GM12878 (cell line): ENCODE measurements around the gene COL21A1. TPM values are rescaled to one million over a fixed set of nuclear protein-coding genes. Genes with fewer than 3 reads are reported as not detected.

ENCODE experiments used
- ATAC-seq: fragments of 200-7000 bp; cut with Tn5 transposase; 3 replicates; pipeline ENCODE4 v1.9.1; 2020; ENCODE audit warnings: mild to moderate bottlenecking, moderate library complexity
- BruUV-seq: library from RNA; stranded (reverse); fragments of 400-500 nt; replicated peaks from 2 replicates; lab custom pipeline; 2021; lab: Mats Ljungman, UMichigan
- CTCF ChIA-PET: fragments of 300-600 bp; sonication (Branson Sonifier 250); formaldehyde crosslinking; extraction: SDS; loops from one replicate; lab custom pipeline; 2021; ENCODE audit warnings: inconsistent platforms; lab: Yijun Ruan, JAX
- POLR2A ChIA-PET: fragments of 350-600 bp; formaldehyde crosslinking; extraction: SDS; loops from one replicate; lab custom pipeline; 2021; ENCODE audit warnings: inconsistent platforms; lab: Charles Lee
- RAD21 ChIA-PET: fragments of 300-600 bp; sonication (Branson Sonifier 250); formaldehyde crosslinking; loops from one replicate; lab custom pipeline; 2023; ENCODE audit warnings: antibody characterized with exemption; ENCODE audit not compliant: unreplicated experiment; lab: Charles Lee
- SMC1A ChIA-PET: fragments of 300-600 bp; sonication (Branson Sonifier 250); formaldehyde crosslinking; loops from one replicate; lab custom pipeline; 2023; ENCODE audit not compliant: unreplicated experiment, uncharacterized antibody; lab: Charles Lee
- DNase-seq: peaks from one replicate; pipeline ENCODE4 v3.0.0-alpha.2; 2011; ENCODE audit warnings: low read depth, low spot score
- FAIRE-seq: peaks from 3 replicates; lab custom pipeline; 2011; peaks lifted over from hg19 to GRCh38; lab: Jason Lieb, UNC
- H2AFZ ChIP-seq: 2 replicates; pipeline ENCODE4 v1.6.0; 2011; ENCODE audit warnings: low read depth, low read length, control low read depth; ENCODE audit not compliant: control insufficient read depth
- H3K27ac ChIP-seq: 2 replicates; pipeline ENCODE4 v1.5.1; 2011; ENCODE audit warnings: control low read depth; ENCODE audit not compliant: control insufficient read depth, insufficient read depth
- H3K27me3 ChIP-seq, 2 experiments: replicated peaks in 1 of 2; 2 replicates each; pipeline versions ENCODE4 v1.6.0 to v1.6.1; 2011; ENCODE audit warnings: low read length in 1 of 2; ENCODE audit not compliant: control insufficient read depth in 2 of 2, insufficient read depth in 2 of 2
- H3K36me3 ChIP-seq, 2 experiments: 2 replicates each; pipeline ENCODE4 v1.5.1; 2011; ENCODE audit warnings: low read length in 1 of 2; ENCODE audit not compliant: control insufficient read depth in 2 of 2, insufficient read depth in 2 of 2
- H3K4me1 ChIP-seq: 2 replicates; pipeline ENCODE4 v1.6.1; 2011; ENCODE audit warnings: mild to moderate bottlenecking, low read length, moderate library complexity, mixed read lengths; ENCODE audit not compliant: control insufficient read depth, insufficient read depth
- H3K4me2 ChIP-seq: 2 replicates; pipeline ENCODE4 v1.6.0; 2011; ENCODE audit warnings: control low read depth; ENCODE audit not compliant: control insufficient read depth, insufficient read depth
- H3K4me3 ChIP-seq: fragments of 200-600 bp; sonication (generic); 2 replicates; pipeline ENCODE4 v1.5.1; 2016
- H3K79me2 ChIP-seq: 2 replicates; pipeline ENCODE4 v1.6.0; 2011; ENCODE audit warnings: low read length; ENCODE audit not compliant: control insufficient read depth, insufficient read depth
- H3K9ac ChIP-seq: 2 replicates; pipeline ENCODE4 v1.8.0; 2011; ENCODE audit warnings: low read length, control low read depth, mixed read lengths; ENCODE audit not compliant: control insufficient read depth, insufficient read depth
- H3K9me3 ChIP-seq: replicated peaks from 3 replicates; pipeline ENCODE4 v1.5.1; 2011; ENCODE audit warnings: mild to moderate bottlenecking, low read length; ENCODE audit not compliant: control insufficient read depth, insufficient read depth
- H4K20me1 ChIP-seq: 2 replicates; pipeline ENCODE4 v1.6.0; 2011; ENCODE audit not compliant: control insufficient read depth, insufficient read depth
- ATF2 ChIP-seq: IDR thresholded peaks from 2 replicates; pipeline ENCODE4 v1.6.1; 2012; ENCODE audit warnings: low read length, inconsistent platforms
- ATF7 ChIP-seq: fragments of 450-650 bp; IDR thresholded peaks from 2 replicates; pipeline ENCODE4 v1.6.1; 2016; ENCODE audit warnings: low read depth, mild to moderate bottlenecking
- CEBPB ChIP-seq, 2 experiments: fragments of 150-350 bp in 1 of 2; IDR thresholded peaks; 2 replicates each; pipeline ENCODE4 v1.6.1; 2012 to 2014; ENCODE audit warnings: low read depth in 2 of 2, low read length in 2 of 2, borderline replicate concordance in 1 of 2, inconsistent platforms in 1 of 2
- KAT2A ChIP-seq: conservative IDR thresholded peaks from 2 replicates; pipeline ENCODE4 v1.6.1; 2011; ENCODE audit warnings: low read depth, low read length; ENCODE audit not compliant: control insufficient read depth
- NR2F1 ChIP-seq: fragments of 450-650 bp; conservative IDR thresholded peaks from 2 replicates; pipeline ENCODE4 v1.6.1; 2017; ENCODE audit warnings: mild to moderate bottlenecking
- PBX3 ChIP-seq: IDR thresholded peaks from 2 replicates; pipeline ENCODE4 v1.6.1; 2011; ENCODE audit warnings: mild to moderate bottlenecking, low read depth, low read length, moderate library complexity; ENCODE audit not compliant: insufficient replicate concordance
- WRNIP1 ChIP-seq: IDR thresholded peaks from 2 replicates; pipeline ENCODE4 v1.6.1; 2011; ENCODE audit warnings: low read depth, low read length, improper control_type of control experiment, borderline replicate concordance
- ZNF622 ChIP-seq: fragments of 450-650 bp; IDR thresholded peaks from 2 replicates; pipeline ENCODE4 v1.6.1; 2017; ENCODE audit warnings: mild to moderate bottlenecking, inconsistent platforms
- in situ Hi-C: fragments of 300-500 bp; cut with MboI; formaldehyde crosslinking; loops from 9 replicates; pipeline ENCODE4 v1.14.3; 2018; ENCODE audit warnings: mixed read lengths
- intact Hi-C: fragments of 100-400 bp; cut with micrococcal nuclease; formaldehyde crosslinking; loops from one replicate; pipeline ENCODE4 v1.14.2; 2022; ENCODE audit not compliant: unreplicated experiment
- polyA plus RNA-seq, 11 experiments: library from polyadenylated mRNA; depleted of rRNA in 4 of 11; unstranded in 6 of 11; stranded (reverse) in 5 of 11; fragments of >200 nt; fragmentation: Nextera tagmentation in 4 of 11; fragmentation: Illumina TruSeq in 1 of 11; extraction: Ambion mirVana in 4 of 11; extraction: Trizol in 1 of 11; gene quantifications; 1 replicate in 1 of 11; 2 replicates in 10 of 11; pipeline versions ENCODE4 v1.2.1 to v1.2.3, GENCODE V29; 2011 to 2016; ENCODE audit warnings: inconsistent platforms in 2 of 11, missing spikeins in 2 of 11, low read depth in 1 of 11
- total RNA-seq, 4 experiments: library from RNA; depleted of rRNA in 3 of 4; stranded (reverse); fragments of >200 nt in 3 of 4; fragmentation: Illumina TruSeq in 1 of 4; extraction: Trizol in 1 of 4; gene quantifications; 2 replicates each; pipeline versions ENCODE4 v1.2.1 to v1.2.3, GENCODE V29; 2013 to 2021
- TF ChIP-seq, protein P1 (sequence below): fragments of 450-650 bp; formaldehyde crosslinking; IDR thresholded peaks from 2 replicates; pipeline ENCODE4 v1.5.0; 2022; ENCODE audit warnings: mild to moderate bottlenecking, missing genetic modification characterization
- TF ChIP-seq, protein P2 (sequence below): IDR thresholded peaks from 2 replicates; pipeline ENCODE4 v1.6.1; 2012; ENCODE audit warnings: improper control_type of control experiment, low read depth, low read length; ENCODE audit not compliant: insufficient replicate concordance

The COL21A1 gene
- total and polyA plus RNA-seq, 10 of the 15 experiments (the other 5 are each of a cell fraction or from before 2014, with no cell fraction given): 0.10 TPM; not detected in 9

DNA sequence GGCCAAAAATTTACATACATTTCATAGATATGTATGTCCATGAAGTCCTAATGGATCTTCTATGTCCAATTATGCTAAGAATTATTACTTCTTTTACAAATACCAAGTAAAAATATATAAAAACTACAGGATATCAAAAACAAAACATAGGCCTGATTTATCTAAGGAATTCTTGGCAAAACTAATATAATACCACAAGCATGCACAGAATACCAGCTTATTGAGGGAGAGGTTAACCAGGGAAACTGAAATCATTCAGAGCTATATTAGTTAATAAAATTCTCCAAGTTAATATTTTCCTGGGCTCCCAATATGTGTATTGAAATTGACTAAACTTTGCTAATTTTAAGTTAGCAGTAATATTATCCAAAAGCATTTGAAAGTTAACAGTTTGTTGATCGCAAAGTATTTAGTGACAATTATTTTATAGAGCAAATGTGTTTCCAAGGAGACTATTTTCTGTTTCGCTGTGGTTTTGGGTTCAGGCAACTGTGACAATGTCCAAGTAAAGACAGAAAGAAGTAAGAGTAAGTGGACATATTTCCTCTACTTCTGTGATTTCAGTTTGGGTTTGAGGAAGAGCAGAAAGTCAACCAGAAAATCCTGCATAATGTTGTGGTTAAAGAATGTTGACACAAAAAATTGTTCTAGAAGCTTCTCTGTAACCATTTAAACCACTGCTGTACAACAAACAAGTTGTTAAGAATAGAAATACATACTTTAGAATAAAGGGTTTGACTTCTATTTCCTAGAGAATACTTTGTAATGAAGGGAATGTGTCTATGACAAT is 167.4 kb downstream of the COL21A1 start (continued):
- TF ChIP-seq NR2F1 (no peak), CEBPB (IDR thresholded peaks at IDR 0.05; ENCODE audit: borderline replicate concordance in 1 of 2, low read depth in 2 of 2, low read length in 2 of 2) (no peak), KAT2A (no peak)
- TF ChIP-seq, protein P1, sequence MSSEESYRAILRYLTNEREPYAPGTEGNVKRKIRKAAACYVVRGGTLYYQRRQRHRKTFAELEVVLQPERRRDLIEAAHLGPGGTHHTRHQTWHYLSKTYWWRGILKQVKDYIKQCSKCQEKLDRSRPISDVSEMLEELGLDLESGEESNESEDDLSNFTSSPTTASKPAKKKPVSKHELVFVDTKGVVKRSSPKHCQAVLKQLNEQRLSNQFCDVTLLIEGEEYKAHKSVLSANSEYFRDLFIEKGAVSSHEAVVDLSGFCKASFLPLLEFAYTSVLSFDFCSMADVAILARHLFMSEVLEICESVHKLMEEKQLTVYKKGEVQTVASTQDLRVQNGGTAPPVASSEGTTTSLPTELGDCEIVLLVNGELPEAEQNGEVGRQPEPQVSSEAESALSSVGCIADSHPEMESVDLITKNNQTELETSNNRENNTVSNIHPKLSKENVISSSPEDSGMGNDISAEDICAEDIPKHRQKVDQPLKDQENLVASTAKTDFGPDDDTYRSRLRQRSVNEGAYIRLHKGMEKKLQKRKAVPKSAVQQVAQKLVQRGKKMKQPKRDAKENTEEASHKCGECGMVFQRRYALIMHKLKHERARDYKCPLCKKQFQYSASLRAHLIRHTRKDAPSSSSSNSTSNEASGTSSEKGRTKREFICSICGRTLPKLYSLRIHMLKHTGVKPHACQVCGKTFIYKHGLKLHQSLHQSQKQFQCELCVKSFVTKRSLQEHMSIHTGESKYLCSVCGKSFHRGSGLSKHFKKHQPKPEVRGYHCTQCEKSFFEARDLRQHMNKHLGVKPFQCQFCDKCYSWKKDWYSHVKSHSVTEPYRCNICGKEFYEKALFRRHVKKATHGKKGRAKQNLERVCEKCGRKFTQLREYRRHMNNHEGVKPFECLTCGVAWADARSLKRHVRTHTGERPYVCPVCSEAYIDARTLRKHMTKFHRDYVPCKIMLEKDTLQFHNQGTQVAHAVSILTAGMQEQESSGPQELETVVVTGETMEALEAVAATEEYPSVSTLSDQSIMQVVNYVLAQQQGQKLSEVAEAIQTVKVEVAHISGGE (CRISPR knock-in tag): no peak
- TF ChIP-seq, all 136 proteins: peak for 0

DNA sequence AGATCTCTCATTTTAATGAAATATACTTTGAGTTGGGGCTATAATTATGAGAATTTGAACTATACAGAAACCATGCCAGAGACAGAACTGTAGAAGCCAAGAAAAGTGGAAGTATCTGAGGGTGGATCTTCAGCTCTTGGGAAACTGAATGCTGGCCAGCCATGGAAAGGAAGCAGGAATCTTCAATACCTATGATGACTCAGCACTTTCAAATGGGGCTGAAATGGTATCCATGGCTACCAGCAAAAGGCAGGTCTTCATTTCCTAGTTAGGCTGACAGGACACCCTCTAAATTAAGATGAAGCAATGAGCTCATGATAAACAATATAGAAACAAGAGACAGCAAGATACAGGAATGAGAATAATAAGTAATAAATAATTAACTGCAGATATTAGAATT is 171.3 kb downstream of the COL21A1 start:
- ChIA-PET RAD21 (no interaction called here), CTCF (no interaction called here), SMC1A (no interaction called here), POLR2A (no interaction called here)
- Histone ChIP-seq H3K4me2 (no peak overlapping the region), H3K9ac (no peak overlapping the region), H4K20me1 (no peaks in the 10 kb centered on the region), H3K36me3 (no peaks in the 10 kb centered on the region), H3K9me3 (no peaks in the 10 kb centered on the region), H2AFZ (no peak overlapping the region), H3K4me3 (no peak overlapping the region), H3K79me2 (no peaks in the 10 kb centered on the region), H3K4me1 (no peaks in the 10 kb centered on the region), H3K27me3 (no peaks in the 10 kb centered on the region), H3K27ac (no peak overlapping the region)
- in situ Hi-C loops: no loop called here
- intact Hi-C loops: no loop called here
- ATAC-seq (no peak), DNase-seq (no peak), FAIRE-seq (no peak)
- no TSS peak for BruUV-seq
- TF ChIP-seq PBX3 (no peak), WRNIP1 (no peak), ZNF622 (no peak), ATF7 (no peak), ATF2 (no peak)
- TF ChIP-seq, protein P2, sequence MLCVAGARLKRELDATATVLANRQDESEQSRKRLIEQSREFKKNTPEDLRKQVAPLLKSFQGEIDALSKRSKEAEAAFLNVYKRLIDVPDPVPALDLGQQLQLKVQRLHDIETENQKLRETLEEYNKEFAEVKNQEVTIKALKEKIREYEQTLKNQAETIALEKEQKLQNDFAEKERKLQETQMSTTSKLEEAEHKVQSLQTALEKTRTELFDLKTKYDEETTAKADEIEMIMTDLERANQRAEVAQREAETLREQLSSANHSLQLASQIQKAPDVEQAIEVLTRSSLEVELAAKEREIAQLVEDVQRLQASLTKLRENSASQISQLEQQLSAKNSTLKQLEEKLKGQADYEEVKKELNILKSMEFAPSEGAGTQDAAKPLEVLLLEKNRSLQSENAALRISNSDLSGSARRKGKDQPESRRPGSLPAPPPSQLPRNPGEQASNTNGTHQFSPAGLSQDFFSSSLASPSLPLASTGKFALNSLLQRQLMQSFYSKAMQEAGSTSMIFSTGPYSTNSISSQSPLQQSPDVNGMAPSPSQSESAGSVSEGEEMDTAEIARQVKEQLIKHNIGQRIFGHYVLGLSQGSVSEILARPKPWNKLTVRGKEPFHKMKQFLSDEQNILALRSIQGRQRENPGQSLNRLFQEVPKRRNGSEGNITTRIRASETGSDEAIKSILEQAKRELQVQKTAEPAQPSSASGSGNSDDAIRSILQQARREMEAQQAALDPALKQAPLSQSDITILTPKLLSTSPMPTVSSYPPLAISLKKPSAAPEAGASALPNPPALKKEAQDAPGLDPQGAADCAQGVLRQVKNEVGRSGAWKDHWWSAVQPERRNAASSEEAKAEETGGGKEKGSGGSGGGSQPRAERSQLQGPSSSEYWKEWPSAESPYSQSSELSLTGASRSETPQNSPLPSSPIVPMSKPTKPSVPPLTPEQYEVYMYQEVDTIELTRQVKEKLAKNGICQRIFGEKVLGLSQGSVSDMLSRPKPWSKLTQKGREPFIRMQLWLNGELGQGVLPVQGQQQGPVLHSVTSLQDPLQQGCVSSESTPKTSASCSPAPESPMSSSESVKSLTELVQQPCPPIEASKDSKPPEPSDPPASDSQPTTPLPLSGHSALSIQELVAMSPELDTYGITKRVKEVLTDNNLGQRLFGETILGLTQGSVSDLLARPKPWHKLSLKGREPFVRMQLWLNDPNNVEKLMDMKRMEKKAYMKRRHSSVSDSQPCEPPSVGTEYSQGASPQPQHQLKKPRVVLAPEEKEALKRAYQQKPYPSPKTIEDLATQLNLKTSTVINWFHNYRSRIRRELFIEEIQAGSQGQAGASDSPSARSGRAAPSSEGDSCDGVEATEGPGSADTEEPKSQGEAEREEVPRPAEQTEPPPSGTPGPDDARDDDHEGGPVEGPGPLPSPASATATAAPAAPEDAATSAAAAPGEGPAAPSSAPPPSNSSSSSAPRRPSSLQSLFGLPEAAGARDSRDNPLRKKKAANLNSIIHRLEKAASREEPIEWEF: no peak
